HEK293T (cell line): ENCODE measurements around the gene MYCBP2.
"Not testable (repeated sequence)": the region's sequence is repeated elsewhere in the genome, so short reads cannot be mapped to it uniquely, and the experiment has no call there.

Experiments
- CTCF ChIA-PET: fragments of 350-600 bp; formaldehyde crosslinking; extraction: SDS; loops from one replicate; lab custom pipeline; 2021; ENCODE audit warnings: antibody characterized with exemption, inconsistent platforms; lab: Yijun Ruan, JAX
- POLR2A ChIA-PET: fragments of 350-600 bp; formaldehyde crosslinking; extraction: SDS; loops from one replicate; lab custom pipeline; 2020; ENCODE audit warnings: antibody characterized with exemption, inconsistent platforms; lab: Yijun Ruan, JAX
- DNase-seq: peaks from one replicate; pipeline ENCODE4 v3.0.0; 2012; ENCODE audit warnings: mixed read lengths; ENCODE audit errors: extremely low spot score
- ARNT ChIP-seq: fragments of 450-650 bp; IDR thresholded peaks from 2 replicates; pipeline ENCODE4 v1.6.1; 2017; ENCODE audit warnings: mild to moderate bottlenecking
- BHLHE40 ChIP-seq: fragments of 450-650 bp; IDR thresholded peaks from 2 replicates; pipeline ENCODE4 v1.6.1; 2016; ENCODE audit warnings: mild to moderate bottlenecking, moderate library complexity, borderline replicate concordance
- CTBP1 ChIP-seq: fragments of 450-650 bp; IDR thresholded peaks from 2 replicates; pipeline ENCODE4 v1.6.1; 2016; ENCODE audit warnings: borderline replicate concordance
- ELF4 ChIP-seq: fragments of 450-650 bp; IDR thresholded peaks from 2 replicates; pipeline ENCODE4 v1.6.1; 2017; ENCODE audit warnings: antibody characterized with exemption
- FOXA1 ChIP-seq: fragments of 450-650 bp; IDR thresholded peaks from 2 replicates; pipeline ENCODE4 v1.6.1; 2016; ENCODE audit warnings: mild to moderate bottlenecking
- FOXK2 ChIP-seq: fragments of 450-650 bp; IDR thresholded peaks from 2 replicates; pipeline ENCODE4 v1.6.1; 2016; ENCODE audit warnings: mild to moderate bottlenecking
- FOXM1 ChIP-seq: fragments of 450-650 bp; IDR thresholded peaks from 2 replicates; pipeline ENCODE4 v1.6.1; 2017; ENCODE audit warnings: mild to moderate bottlenecking, borderline replicate concordance
- HDGF ChIP-seq: fragments of 450-650 bp; IDR thresholded peaks from 2 replicates; pipeline ENCODE4 v1.6.1; 2017; ENCODE audit warnings: antibody characterized with exemption, borderline replicate concordance
- L3MBTL2 ChIP-seq: fragments of 450-650 bp; conservative IDR thresholded peaks from 2 replicates; pipeline ENCODE4 v1.6.1; 2016; ENCODE audit warnings: mild to moderate bottlenecking
- LEF1 ChIP-seq: fragments of 450-650 bp; IDR thresholded peaks from 2 replicates; pipeline ENCODE4 v1.6.1; 2017; ENCODE audit warnings: mild to moderate bottlenecking, borderline replicate concordance
- NFRKB ChIP-seq: fragments of 450-650 bp; IDR thresholded peaks from 2 replicates; pipeline ENCODE4 v1.6.1; 2016; ENCODE audit warnings: mild to moderate bottlenecking, moderate library complexity
- SP1 ChIP-seq: fragments of 450-650 bp; IDR thresholded peaks from 2 replicates; pipeline ENCODE4 v1.6.1; 2017
- SUZ12 ChIP-seq: fragments of 450-650 bp; IDR thresholded peaks from 2 replicates; pipeline ENCODE4 v1.6.1; 2016; ENCODE audit warnings: mild to moderate bottlenecking
- TARDBP ChIP-seq: fragments of 450-650 bp; IDR thresholded peaks from 2 replicates; pipeline ENCODE4 v1.6.1; 2016
- ZNF384 ChIP-seq: fragments of 450-650 bp; IDR thresholded peaks from 2 replicates; pipeline ENCODE4 v1.6.1; 2016
- TF ChIP-seq, protein P1 (sequence below): fragments of 450-650 bp; IDR thresholded peaks from 2 replicates; pipeline ENCODE4 v1.6.1; 2016

MYCBP2 gene

DNA sequence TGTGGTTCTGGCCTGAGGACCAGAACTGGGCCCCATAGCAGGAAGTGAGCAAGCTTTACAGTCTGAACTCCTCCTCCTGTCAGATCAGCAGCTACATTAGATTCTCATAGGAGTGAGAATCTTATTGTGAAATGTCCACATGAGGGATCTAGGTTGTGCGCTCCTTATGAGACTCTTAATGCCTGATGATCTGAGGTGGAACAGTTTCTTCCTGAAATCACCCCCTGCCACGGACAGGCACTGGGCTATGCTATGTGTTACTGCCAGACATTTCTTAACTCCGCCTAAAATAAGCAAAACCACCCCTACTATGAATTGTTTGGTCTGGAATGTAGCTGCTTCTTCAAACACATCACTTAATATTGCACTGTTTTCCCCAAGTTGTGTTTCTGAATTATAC is 304.6 kb downstream of the MYCBP2 start:
- no peak for DNase-seq
- TF ChIP-seq ELF4 (no peak), CTBP1 (no peak), HDGF (no peak)
- POLR2A ChIA-PET, result interaction anchor here (0.9 to 1.0 kb wide), 2 partner anchors 20 to 31 kb away, joined by 3 read pairs; partner anchors contain the start of gene CLN5
- CTCF ChIA-PET, result interaction anchor here (0.7 kb wide), 1 partner anchor 789 kb away, joined by 3 read pairs; no protein-coding TSS in a partner anchor

DNA sequence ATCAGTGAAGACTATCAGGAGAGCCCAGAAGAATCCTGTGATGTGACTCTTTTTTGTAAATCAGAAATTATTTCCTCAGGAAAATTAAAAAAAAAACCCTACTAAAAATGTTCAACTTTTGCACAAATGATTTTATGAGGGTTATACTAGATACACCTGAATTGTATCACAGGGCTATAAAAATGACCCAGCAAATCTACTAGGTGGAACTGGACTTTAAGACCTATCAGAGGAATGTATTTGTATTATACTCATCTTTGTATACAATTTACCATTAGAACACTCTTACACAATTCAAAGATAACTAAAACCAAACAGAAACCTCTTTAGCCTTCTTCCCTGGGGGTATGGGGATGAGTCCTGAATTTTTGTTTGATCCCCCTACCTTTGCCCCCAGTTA is 307.1 kb downstream of the MYCBP2 start:
- POLR2A ChIA-PET, result no interaction called here
- CTCF ChIA-PET, result interaction anchor here (0.6 kb wide), 1 partner anchor 8 kb away, joined by 5 read pairs; no protein-coding TSS in a partner anchor
- DNase-seq, result no peak
- TF ChIP-seq ELF4, result no peak

DNA sequence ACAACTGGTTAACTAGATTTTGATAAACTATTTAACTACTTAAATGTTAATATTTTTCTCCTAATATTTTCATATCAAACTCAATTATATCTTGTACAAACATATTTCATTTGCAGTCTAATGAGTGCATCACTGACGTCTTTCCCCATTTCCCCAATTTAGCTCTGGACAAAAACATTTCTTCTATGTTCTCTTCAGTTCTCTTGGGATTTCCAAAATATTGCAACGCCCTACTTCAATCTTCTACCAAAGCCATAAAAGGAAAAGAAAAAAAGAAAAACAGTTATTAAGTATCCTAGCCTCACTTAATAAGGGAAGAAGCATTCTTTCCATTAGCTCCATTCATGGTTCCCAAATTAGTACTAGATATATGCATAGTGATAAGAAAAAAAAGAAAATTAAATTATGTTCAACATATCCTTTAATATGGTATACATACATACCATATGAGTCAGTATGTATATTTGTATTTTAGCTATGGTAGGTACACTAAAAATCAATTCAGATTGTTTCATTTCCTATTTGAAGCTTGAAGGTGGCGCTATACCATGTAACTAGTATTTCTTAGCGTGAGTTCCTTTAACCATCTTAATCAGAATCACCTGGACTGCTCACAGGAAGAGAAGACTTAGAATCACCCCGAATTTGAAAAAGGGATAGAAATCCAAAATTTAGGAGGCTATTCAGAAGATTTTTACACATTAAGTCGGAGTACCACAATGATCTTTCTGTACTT is 309.8 kb downstream of the MYCBP2 start:
- ChIA-PET CTCF (interaction anchor here (0.5 to 1.9 kb wide), 4 partner anchors 8 to 133 kb away, joined by 3 to 5 read pairs (median 3); partner anchors contain the start of gene FBXL3), POLR2A (interaction anchor here (0.9 to 1.9 kb wide), 2 partner anchors 9 to 17 kb away, joined by 5 to 9 read pairs; partner anchors contain the start of gene FBXL3)
- DNase-seq, result no peak
- TF ChIP-seq, protein P1, sequence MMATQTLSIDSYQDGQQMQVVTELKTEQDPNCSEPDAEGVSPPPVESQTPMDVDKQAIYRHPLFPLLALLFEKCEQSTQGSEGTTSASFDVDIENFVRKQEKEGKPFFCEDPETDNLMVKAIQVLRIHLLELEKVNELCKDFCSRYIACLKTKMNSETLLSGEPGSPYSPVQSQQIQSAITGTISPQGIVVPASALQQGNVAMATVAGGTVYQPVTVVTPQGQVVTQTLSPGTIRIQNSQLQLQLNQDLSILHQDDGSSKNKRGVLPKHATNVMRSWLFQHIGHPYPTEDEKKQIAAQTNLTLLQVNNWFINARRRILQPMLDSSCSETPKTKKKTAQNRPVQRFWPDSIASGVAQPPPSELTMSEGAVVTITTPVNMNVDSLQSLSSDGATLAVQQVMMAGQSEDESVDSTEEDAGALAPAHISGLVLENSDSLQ, result no peak
- TF ChIP-seq NFRKB (no peak), FOXM1 (no peak), TARDBP (no peak), HDGF (no peak), FOXA1 (no peak)

DNA sequence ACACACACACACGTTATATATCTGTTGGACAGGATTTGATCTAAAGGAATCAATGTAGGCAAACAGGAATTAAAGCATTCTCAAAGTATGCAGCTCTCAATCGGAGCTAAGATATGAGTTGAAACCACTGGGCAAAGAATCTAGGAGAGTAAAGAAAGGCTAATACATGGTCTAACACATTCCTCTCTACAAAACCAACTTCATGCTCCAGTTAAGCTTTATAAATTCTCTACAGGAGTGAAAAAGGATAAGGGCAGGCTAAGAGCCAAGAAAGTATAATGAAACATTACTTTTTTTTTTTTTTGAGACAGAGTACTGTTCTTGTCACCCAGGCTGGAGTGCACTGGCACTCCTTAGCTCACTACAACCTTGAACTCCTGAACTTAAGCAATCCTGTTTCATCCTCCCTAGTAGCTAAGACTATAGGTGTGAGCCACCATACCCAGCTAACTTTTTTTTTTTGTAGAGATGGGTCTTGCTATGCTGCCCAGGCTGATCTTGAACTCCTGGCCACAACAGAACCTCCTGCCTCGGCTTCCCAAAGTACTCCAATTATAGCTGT is 310.6 kb downstream of the MYCBP2 start:
- no peak for DNase-seq
- TF ChIP-seq HDGF, result no peak
- no peak for TF ChIP-seq BHLHE40
- no peak for TF ChIP-seq L3MBTL2
- TF ChIP-seq FOXA1, result no peak
- TF ChIP-seq, protein P1, result no peak
- TF ChIP-seq TARDBP, result no peak
- no peak for TF ChIP-seq SUZ12
- TF ChIP-seq SP1, result no peak
- no peak for TF ChIP-seq CTBP1
- no peak for TF ChIP-seq LEF1
- no peak for TF ChIP-seq FOXK2
- TF ChIP-seq FOXM1, result no peak
- no peak for TF ChIP-seq ELF4
- TF ChIP-seq ZNF384, result no peak
- no peak for TF ChIP-seq ARNT
- TF ChIP-seq NFRKB, result no peak
- CTCF ChIA-PET, result interaction anchor here (0.6 to 1.9 kb wide), 8 partner anchors 11 to 1355 kb away, joined by 3 to 5 read pairs (median 3); partner anchors contain the start of gene FBXL3
- POLR2A ChIA-PET, result interaction anchor here (0.9 to 1.9 kb wide), 2 partner anchors 10 to 16 kb away, joined by 5 to 9 read pairs; partner anchors contain the start of gene FBXL3

DNA sequence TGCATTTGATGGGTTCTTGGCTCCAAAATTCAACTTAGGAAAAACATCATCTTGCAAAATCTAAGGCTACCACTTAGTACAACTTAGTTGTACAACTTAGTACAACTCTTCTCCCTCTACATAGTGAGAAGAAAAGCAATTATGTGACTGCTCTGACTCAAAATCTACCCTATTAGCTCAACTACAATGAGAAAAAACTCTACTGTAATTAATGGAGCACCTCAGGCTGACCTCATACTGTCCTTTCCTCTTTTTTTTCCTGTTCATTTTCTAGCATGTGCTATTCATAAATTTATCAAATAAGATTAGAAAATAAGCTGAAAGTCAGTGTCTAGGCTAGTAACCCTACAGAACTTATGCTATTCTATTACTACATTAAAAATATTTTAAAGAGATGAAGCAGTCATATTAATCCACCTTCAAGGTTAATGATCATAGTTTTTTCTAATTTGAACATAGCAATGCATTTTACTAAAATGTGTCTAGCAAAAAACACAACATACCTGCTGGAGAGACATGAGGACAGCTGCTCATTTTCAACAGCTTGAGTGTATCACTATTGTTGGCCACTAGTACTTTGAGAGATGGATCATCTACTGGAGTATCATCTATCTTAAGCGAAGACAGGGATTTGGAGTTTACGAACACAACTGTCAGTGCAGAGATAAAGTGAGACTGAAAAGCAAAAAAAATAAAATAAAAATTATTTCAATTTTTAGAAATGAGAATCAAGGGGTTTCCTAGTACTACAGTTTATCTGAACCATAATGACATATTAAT is 311.8 kb downstream of the MYCBP2 start:
- no peak for DNase-seq
- POLR2A ChIA-PET, result interaction anchor here (1.5 kb wide), 1 partner anchor 11 kb away, joined by 4 read pairs; no protein-coding TSS in a partner anchor
- TF ChIP-seq SP1, result no peak
- TF ChIP-seq ZNF384, result no peak
- TF ChIP-seq LEF1, result no peak
- no peak for TF ChIP-seq SUZ12
- CTCF ChIA-PET, result interaction anchor here (0.6 to 1.6 kb wide), 3 partner anchors 14 to 1110 kb away, joined by 3 to 6 read pairs (median 5); no protein-coding TSS in a partner anchor

DNA sequence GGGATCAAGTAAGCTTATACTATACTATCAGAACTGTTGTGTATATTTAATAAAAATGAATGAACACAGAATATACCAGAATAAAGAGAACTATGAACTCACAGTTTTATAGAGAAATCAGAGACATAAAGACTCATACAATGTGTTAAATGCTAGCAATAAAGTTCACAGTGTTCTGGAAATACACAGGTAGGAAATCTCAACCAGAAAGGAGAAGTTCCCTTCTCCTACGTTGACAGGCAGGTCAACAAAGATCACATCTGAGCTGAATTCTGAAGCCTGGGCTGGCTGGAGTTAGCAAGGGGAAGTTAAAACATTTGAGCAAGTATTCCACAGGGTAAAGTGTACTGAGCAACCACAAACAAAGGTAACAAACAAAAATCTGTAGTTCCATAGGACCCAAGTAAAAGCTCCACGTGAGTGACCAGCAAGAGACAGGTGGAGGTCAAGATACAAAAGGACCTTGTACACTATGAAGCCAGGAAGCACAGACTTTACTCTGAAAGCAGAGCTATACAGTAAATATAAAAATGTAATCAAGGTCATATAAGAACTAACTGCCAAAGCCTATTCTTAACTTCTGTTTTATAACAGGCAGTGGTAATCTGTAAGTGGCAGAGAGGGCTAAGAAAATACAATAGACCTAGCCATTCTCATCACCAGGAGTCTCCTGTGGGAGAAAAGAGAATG is 312.9 kb downstream of the MYCBP2 start:
- no peak for TF ChIP-seq TARDBP
- ChIA-PET CTCF (interaction anchor here (1.2 to 1.6 kb wide), 2 partner anchors 12 to 463 kb away, joined by 3 to 6 read pairs; no protein-coding TSS in a partner anchor), POLR2A (interaction anchor here (1.2 to 1.5 kb wide), 2 partner anchors 12 kb away, joined by 4 read pairs; no protein-coding TSS in a partner anchor)
- no peak for DNase-seq

DNA sequence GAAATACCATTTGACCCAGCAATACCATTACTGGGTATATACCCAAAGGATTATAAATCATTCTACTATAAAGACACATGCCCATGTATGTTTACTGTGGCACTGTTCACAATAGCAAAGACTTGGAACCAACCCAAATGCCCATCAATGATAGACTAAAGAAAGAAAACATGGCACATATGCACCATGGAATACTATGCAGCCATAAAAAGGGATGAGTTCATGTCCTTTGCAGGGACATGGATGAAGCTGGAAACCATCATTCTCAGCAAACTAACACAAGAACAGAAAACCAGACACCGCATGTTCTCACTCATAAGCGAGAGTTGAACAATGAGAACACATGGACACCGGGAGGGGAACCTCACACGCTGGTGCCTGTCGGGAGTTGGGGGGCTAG is 317.2 kb downstream of the MYCBP2 start:
- POLR2A ChIA-PET, result interaction anchor here (1.1 kb wide), 1 partner anchor 17 kb away, joined by 3 read pairs; no protein-coding TSS in a partner anchor
- CTCF ChIA-PET, DNase-seq: not testable (repeated sequence)
